GM20431 (cell line): ENCODE data around the gene TDP2.
"Not testable (repeated sequence)": the region's sequence is repeated elsewhere in the genome, so short reads cannot be mapped to it uniquely, and the experiment has no call there.

ENCODE experiments used
- in situ Hi-C: fragments of 300-500 bp; cut with MseI, MboI; formaldehyde crosslinking; loops from one replicate; pipeline ENCODE4 v1.15.0; 2020; ENCODE audit warnings: low sequenced_read_pairs; ENCODE audit not compliant: unreplicated experiment

The TDP2 gene

GRCh38 chr6:24655215-24655614 lies 11.5 kb downstream of the TDP2 start:
- in situ Hi-C loops: no loop called here

GRCh38 chr6:24650365-24650764 lies 16.3 kb downstream of the TDP2 start:
- in situ Hi-C loops: no loop called here

- in situ Hi-C loops: no loop called here
Observed at GRCh38 chr6:24649691-24650090, 17.0 kb downstream of the TDP2 start.

DNA sequence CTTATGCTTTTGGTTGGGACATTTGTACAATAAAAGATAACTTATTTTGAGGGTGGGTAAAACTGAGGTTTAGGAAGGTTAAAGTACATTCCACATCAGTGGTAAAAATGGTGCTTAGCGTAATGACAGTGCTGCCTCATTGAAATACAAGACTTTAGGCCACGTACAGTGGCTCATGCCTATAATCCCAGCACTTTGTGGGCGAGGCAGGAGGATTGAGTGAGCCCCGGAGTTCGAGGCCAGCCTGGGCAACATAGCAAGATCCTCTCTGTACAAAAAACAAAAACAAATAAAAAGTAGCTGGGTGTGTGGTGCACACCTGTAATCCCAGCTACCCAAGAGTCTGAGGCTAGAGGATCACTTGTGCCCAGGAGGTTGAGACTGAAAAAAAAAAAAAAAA lies 18.4 kb downstream of the TDP2 start:
- in situ Hi-C loops: no loop called here

GRCh38 chr6:24646771-24647170 lies 19.9 kb downstream of the TDP2 start:
- in situ Hi-C loops: no loop called here

GRCh38 chr6:24644377-24644776 lies 22.3 kb downstream of the TDP2 start:
- in situ Hi-C loops: no loop called here

DNA sequence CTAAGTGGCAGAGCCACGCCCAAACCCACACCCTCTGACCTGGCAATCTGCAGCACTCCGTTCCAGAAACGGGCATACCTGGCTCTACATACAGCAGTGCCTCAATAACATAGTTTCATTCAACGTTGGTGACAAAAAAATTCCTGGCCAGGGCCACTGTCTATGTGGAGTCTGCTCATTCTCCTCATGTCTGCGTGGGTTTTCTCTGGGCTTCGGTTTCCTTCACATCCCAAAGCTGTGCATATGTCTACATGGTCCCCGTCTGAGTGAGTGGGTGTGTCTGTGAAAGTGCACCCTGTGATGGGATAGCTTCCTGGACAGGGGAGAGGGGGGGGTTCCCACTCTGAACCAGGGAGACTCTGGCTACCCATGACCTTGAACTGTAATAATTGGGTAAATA lies 22.8 kb downstream of the TDP2 start:
- in situ Hi-C loops: no loop called here

GRCh38 chr6:24642061-24642460 lies 24.6 kb downstream of the TDP2 start:
- in situ Hi-C loops: no loop called here

DNA sequence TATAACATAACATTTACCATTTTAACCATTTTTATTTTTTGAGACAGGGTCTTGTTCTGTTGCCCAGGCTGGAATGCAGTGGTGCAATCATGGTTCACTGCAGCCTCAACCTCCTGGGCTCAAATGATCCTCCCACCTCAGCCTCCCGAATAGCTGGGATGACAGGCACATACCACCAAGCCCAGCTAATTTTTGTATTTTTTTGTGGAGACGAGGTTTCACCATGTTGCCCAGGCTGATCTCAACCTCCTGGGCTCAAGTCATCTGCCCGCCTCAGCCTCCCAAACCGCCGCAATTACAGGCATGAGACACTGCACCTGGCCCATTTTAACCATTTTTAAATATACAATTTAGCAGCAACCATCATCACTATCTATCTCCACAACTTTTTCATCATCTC lies 26.1 kb downstream of the TDP2 start:
- in situ Hi-C loops: not testable (repeated sequence)

DNA sequence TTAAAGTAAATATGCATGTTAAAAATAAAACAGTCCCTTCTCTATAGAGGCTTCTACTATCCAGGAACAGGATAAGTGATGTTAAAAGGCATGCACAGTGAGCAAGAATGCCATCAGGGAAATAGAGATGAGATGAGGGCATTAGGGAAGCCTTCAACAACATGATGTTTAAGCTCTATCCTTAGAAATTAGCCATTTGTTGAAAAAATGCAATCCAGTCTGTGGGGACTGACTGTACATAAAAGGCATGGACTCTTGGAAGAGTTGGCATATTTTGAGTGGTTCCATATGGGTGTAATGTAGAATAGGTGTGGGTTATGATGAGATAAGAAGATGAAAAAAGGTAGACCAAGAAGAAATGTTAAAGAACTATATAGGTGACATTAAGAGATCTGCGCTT lies 26.5 kb downstream of the TDP2 start:
- in situ Hi-C loops: no loop called here

GRCh38 chr6:24636681-24637080 lies 30.0 kb downstream of the TDP2 start:
- in situ Hi-C loops: no loop called here

DNA sequence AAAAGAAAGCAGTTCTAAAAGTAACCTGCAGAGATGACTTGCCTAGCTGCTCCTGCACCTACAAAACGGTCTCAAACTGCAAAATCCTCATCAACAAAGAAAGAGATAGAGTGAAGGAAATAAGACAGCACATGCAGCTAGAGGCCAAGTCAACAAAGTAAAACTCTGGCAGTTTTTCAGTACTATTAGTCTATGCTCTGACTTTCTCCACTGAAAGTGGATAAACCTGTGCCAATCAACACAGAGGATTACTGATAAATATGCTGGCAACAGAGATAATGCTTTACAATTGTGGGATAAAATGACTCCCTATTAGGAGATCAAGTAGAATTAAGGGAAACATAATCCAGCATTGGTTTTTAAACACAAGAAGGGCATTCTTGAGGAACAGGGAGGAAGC lies 34.1 kb downstream of the TDP2 start:
- in situ Hi-C loops: no loop called here

- in situ Hi-C loops: no loop called here
Observed at GRCh38 chr6:24631671-24632070, 35.0 kb downstream of the TDP2 start.

GRCh38 chr6:24630856-24631505 lies 35.7 kb downstream of the TDP2 start:
- in situ Hi-C loops: no loop called here

- in situ Hi-C loops: no loop called here
Observed at GRCh38 chr6:24621626-24622289, 44.9 kb downstream of the TDP2 start.

- in situ Hi-C loops: no loop called here
Observed at GRCh38 chr6:24620637-24621036, 46.1 kb downstream of the TDP2 start.

DNA sequence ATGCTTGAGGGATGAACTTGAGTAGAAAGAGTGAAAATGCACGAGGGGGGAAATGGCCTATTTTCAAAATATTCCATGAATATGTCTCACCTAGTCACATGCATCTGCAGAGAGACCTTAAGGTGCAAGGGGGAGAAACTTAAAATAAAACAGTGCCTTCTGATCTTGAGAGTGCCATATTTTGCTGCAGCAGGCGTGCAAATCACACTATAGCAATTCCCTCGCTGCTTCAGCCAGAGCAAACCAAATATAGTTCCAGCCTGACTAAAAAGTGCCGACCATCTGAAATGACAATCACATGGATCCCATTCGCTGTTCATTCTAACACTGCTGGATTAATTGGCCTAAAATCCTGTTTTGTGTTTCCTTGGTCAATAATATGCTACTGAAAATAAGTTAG lies 47.0 kb downstream of the TDP2 start:
- in situ Hi-C loops: no loop called here

DNA sequence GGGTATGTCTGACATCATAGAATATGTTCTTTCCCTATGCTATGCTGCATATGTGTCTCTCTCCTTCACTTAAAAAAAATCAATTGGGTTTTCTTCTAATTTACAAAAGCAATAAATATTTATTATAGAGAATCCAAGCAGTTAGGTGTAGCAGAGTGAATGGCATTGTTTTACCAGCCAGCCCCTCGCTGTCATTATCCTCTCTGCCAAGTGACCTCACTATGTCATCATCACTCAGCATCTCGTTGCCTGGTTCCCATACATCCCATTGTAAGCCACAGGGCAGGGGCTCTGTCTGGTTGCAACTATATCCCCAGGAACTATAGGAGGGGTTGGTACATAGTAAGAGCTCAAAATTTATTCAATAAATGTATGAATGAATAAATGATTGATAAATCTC lies 52.1 kb downstream of the TDP2 start:
- in situ Hi-C loops: no loop called here

DNA sequence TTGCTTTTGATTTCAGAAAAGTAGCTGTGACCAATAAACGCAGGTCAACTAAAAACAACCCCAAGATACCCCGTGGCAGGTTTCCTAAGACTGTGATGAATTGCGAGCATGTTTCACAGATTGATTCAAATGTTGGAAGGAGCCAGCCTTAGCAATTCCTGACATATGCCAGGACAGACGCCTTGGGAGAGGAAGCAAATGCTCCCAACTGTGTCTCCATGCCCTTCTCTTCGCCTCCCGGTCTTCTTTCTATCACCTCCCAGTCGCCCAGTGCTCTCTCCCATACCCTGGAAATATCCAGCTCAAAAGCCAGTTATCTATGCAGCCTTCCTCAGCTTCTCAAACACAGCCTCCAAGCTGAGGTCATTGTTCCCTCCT lies 52.7 kb downstream of the TDP2 start:
- in situ Hi-C loops: no loop called here

DNA sequence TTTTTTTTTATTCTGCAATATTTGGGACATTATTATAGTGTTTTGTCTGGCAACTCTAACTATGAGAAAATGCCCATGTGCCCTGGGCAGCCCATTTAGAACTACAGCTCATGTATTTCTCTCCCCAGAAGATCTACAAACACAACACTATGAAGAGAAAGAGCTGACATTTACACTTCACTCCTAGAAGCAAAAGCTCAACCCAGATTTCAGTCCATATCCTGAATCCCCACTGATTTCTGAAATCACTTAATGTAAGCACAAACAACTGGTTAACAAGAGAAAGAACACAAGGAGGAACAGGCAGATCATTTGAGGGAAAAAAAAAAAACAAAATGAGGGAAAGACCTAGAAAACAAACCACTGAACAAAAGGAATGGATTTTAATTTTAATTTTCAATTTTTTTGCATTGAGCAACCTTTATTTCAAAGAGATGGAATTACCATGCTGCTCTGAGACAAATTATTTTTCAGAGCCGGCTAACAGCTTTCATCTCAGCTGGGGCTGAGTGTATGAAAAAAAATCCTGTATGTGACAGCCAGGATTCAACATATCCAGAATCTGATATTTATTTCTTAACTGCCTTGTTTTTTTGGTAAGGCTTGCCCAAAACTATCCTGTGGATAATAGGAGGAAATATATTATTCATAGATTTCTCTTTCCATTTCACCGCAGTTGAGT lies 53.2 kb downstream of the TDP2 start:
- in situ Hi-C loops: no loop called here

- in situ Hi-C loops: no loop called here
Observed at GRCh38 chr6:24610672-24611071, 56.0 kb downstream of the TDP2 start.
